ENCODE results near the gene SERPINE1.
"Not testable (repeated sequence)": the region's sequence is repeated elsewhere in the genome, so short reads cannot be mapped to it uniquely, and the experiment has no call there.

SERPINE1 gene

DNA sequence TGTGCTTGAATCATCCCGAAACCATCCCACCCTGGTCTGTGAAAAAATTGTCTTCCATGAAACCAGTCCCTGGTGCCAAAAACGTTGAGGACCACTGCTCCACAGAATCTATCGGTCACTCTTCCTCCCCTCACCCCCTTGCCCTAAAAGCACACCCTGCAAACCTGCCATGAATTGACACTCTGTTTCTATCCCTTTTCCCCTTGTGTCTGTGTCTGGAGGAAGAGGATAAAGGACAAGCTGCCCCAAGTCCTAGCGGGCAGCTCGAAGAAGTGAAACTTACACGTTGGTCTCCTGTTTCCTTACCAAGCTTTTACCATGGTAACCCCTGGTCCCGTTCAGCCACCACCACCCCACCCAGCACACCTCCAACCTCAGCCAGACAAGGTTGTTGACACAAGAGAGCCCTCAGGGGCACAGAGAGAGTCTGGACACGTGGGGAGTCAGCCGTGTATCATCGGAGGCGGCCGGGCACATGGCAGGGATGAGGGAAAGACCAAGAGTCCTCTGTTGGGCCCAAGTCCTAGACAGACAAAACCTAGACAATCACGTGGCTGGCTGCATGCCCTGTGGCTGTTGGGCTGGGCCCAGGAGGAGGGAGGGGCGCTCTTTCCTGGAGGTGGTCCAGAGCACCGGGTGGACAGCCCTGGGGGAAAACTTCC, 784 bp upstream of the SERPINE1 start:
- Mint-ChIP-seq H3K9me3 (no peaks in the 10 kb centered on the region), H3K36me3 (ENCODE audit: low read depth) (no peaks in the 10 kb centered on the region), H3K4me3 (peak overlapping the region in 2 of 3 experiments; percentile 8 to 80), H3K27ac (peak overlapping the region; percentile 49 to 90 (median 90)), H3K27me3 (ENCODE audit: low read depth) (peaks cover 20% of the 10 kb centered on the region), H3K4me1 (peaks cover 44% of the 10 kb centered on the region)
- TF ChIP-seq, protein P1, sequence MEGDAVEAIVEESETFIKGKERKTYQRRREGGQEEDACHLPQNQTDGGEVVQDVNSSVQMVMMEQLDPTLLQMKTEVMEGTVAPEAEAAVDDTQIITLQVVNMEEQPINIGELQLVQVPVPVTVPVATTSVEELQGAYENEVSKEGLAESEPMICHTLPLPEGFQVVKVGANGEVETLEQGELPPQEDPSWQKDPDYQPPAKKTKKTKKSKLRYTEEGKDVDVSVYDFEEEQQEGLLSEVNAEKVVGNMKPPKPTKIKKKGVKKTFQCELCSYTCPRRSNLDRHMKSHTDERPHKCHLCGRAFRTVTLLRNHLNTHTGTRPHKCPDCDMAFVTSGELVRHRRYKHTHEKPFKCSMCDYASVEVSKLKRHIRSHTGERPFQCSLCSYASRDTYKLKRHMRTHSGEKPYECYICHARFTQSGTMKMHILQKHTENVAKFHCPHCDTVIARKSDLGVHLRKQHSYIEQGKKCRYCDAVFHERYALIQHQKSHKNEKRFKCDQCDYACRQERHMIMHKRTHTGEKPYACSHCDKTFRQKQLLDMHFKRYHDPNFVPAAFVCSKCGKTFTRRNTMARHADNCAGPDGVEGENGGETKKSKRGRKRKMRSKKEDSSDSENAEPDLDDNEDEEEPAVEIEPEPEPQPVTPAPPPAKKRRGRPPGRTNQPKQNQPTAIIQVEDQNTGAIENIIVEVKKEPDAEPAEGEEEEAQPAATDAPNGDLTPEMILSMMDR (IDR thresholded peaks at IDR 0.05; ENCODE audit: unreplicated experiment in 3 of 3): no peak

DNA sequence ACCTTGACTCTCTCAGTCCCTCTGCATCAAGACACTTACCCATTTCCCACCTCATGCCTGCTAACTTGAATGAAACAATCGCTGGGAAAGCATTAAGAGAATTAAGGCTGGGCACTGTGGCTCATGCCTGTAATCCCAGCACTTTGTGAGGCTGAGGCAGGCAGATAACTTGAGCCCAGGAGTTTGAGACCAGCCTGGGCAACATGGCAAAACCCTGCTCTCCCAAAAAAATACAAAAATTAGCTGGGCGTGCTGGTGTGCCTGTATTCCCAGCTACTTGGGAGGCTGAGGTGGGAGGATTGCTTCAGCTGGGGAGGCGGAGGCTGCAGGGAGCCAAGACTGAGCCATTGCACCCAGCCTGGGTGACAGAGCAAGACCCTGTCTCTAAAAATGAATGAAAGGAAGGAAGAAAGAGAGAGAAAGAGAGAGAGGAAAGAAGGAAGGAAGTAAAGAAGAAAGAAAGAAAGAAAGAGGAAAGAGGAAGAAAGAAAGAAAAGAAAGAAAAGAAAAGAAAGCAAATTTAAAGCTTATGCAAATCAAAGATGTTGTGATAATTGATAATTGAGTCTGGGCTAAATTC, 646 bp downstream of the SERPINE1 start:
- no peaks in the 10 kb centered on the region for H3K36me3 Mint-ChIP-seq (ENCODE audit: low read depth)
- peak overlapping the region; percentile 63 to 80 (median 78) for H3K4me3 Mint-ChIP-seq
- H3K4me1 Mint-ChIP-seq: peaks cover 36% of the 10 kb centered on the region
- peak overlapping the region; percentile 49 to 90 (median 90) for H3K27ac Mint-ChIP-seq
- H3K9me3 Mint-ChIP-seq: no peaks in the 10 kb centered on the region
- peaks cover 28% of the 10 kb centered on the region for H3K27me3 Mint-ChIP-seq (ENCODE audit: low read depth)
- TF ChIP-seq, protein P1 (IDR thresholded peaks at IDR 0.05; ENCODE audit: unreplicated experiment in 3 of 3): no peak

DNA sequence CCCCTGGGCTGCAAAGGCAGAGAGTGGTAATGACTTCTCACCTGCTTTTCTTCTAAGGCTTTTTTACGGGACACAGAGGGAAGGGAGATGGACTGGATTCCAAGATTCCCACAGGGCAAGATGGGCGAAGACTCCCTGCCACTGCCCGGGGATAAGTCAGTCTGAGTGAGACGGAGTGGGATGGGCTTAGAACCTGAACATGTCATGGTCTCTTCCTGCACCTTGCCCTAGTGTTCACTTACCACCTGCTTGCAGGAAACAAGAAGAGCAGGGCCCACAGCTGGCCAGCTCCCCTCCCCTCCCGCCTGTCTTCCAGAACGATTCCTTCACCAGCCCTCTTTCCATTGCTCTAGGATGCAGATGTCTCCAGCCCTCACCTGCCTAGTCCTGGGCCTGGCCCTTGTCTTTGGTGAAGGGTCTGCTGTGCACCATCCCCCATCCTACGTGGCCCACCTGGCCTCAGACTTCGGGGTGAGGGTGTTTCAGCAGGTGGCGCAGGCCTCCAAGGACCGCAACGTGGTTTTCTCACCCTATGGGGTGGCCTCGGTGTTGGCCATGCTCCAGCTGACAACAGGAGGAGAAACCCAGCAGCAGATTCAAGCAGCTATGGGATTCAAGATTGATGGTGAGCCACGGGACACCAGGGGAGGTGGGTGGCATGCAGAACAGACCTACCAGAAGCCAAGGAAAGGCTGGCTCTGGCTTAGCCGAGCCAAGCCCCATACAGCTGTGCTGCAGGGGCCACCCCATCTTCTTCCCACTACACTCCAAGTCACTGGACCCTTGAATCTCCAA, 1.3 kb downstream of the SERPINE1 start:
- TF ChIP-seq, protein P1 (IDR thresholded peaks at IDR 0.05; ENCODE audit: unreplicated experiment in 3 of 3): no peak

DNA sequence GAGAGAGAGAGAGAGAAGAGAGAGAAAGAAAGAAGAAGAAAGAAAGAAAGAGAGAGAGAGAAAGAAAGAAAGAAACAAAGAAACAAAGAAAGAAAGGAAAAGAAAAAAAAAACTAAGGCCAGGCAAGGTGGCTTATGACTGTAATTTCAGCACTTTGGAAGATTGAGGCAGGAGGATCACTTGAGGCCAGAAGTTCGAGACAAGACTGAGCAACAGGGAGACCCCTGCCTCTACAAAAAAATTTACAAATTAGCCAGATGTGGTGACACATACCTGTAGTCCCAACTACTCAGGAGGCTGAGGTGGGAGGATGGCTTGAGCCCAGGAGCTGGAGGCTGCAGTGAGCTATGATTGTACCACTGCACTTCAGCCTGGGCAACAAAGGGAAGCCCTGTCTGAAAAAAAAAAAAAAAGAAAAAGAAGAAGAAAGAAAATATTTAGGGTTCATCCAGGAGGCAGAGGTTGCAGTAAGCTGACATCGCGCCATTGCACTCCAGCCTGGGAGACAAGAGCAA, 2.8 kb downstream of the SERPINE1 start:
- H3K27ac Mint-ChIP-seq: no peak overlapping the region
- no peaks in the 10 kb centered on the region for H3K36me3 Mint-ChIP-seq (ENCODE audit: low read depth)
- TF ChIP-seq, protein P1 (IDR thresholded peaks at IDR 0.05; ENCODE audit: unreplicated experiment in 3 of 3): no peak
- H3K4me3 Mint-ChIP-seq: no peak overlapping the region
- H3K27me3 Mint-ChIP-seq (ENCODE audit: low read depth): peaks cover 30% of the 10 kb centered on the region
- H3K4me1 Mint-ChIP-seq: peaks cover 35% of the 10 kb centered on the region
- no peaks in the 10 kb centered on the region for H3K9me3 Mint-ChIP-seq

More for the DNA sequence above, 1.3 kb downstream of the SERPINE1 start:
- Mint-ChIP-seq H3K9me3 (no peaks in the 10 kb centered on the region), H3K36me3 (ENCODE audit: low read depth) (no peaks in the 10 kb centered on the region), H3K27me3 (ENCODE audit: low read depth) (peaks cover 26% of the 10 kb centered on the region), H3K27ac (peak overlapping the region in 1 of 3 experiments; percentile 90), H3K4me3 (peak overlapping the region in 1 of 3 experiments; percentile 15), H3K4me1 (peaks cover 31% of the 10 kb centered on the region)

DNA sequence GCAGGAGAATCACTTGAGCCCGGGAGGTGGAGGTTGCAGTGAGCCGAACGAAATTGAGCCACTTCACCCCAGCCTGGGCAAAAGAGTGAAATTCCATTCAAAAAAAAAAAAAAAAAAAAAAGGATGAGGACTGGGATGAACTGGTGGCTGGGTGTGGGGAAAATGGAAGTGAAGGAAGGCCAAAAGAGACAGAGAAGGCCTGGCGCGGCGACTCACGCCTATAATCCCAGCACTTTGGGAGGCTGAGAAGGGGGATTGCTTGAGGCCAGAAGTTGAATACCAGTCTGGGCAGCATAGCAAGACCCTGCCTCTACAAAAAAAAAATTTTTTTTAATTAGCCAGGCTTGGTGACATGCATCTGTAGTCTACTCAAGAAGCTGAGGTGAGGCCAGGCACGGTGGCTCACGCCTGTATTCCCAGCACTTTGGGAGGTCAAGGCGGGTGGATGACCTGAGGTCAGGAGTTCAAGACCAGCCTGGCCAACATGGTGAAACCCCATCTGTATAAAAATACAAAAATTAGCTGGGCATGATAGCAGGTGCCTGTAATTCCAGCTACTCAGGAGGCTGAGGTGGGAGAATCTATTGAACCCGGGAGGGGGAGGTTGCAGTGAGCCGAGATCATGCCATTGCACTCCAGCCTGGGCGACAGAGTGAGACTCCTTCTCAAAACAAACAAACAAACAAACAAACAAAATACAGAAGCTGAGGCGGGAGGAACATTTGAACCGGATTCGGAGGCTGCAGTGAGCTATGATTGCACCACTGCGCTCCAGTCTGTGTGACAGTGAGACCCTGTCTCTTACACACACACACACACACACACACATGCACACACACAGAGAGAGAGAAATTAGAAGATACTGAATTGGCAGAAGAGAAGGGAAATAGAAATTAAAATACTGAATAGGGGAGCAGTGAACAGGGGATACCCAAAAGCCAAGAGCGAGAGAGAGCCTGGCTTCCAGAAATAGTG, 6.0 kb downstream of the SERPINE1 start:
- H3K9me3 Mint-ChIP-seq; H3K27ac Mint-ChIP-seq; H3K4me1 Mint-ChIP-seq; H3K4me3 Mint-ChIP-seq; H3K36me3 Mint-ChIP-seq (ENCODE audit: low read depth): not testable (repeated sequence)
- H3K27me3 Mint-ChIP-seq (ENCODE audit: low read depth): peaks cover 36% of the 10 kb centered on the region
